Ishikawa (cell line): ENCODE data around the gene SKOR1.

Experiments used
- CEBPB ChIP-seq: IDR thresholded peaks from 2 replicates; pipeline ENCODE4 v1.6.1; 2012
- CREB1 ChIP-seq: IDR thresholded peaks from 2 replicates; pipeline ENCODE4 v1.6.1; 2012; ENCODE audit warnings: low read depth
- EGR1 ChIP-seq: IDR thresholded peaks from 2 replicates; pipeline ENCODE4 v1.6.1; 2012
- EP300 ChIP-seq: IDR thresholded peaks from 2 replicates; pipeline ENCODE4 v1.6.1; 2012; ENCODE audit warnings: borderline replicate concordance
- FOXM1 ChIP-seq: IDR thresholded peaks from 2 replicates; pipeline ENCODE4 v1.6.1; 2012; ENCODE audit warnings: low read depth, borderline replicate concordance
- MAX ChIP-seq: IDR thresholded peaks from 2 replicates; pipeline ENCODE4 v1.6.1; 2012
- NFIC ChIP-seq: IDR thresholded peaks from 2 replicates; pipeline ENCODE4 v1.6.1; 2012
- RAD21 ChIP-seq: IDR thresholded peaks from 2 replicates; pipeline ENCODE4 v1.6.1; 2012; ENCODE audit warnings: low read depth
- REST ChIP-seq: IDR thresholded peaks from 2 replicates; pipeline ENCODE4 v1.6.1; 2012; ENCODE audit warnings: low read depth, mild to moderate bottlenecking
- TAF1 ChIP-seq: IDR thresholded peaks from 2 replicates; pipeline ENCODE4 v1.6.1; 2012; ENCODE audit warnings: low read depth, mild to moderate bottlenecking
- TCF12 ChIP-seq: IDR thresholded peaks from 2 replicates; pipeline ENCODE4 v1.6.1; 2012; ENCODE audit warnings: low read depth
- TEAD4 ChIP-seq: IDR thresholded peaks from 2 replicates; pipeline ENCODE4 v1.6.1; 2012
- USF1 ChIP-seq: IDR thresholded peaks from 2 replicates; pipeline ENCODE4 v1.6.1; 2012
- YY1 ChIP-seq: IDR thresholded peaks from 2 replicates; pipeline ENCODE4 v1.6.1; 2012; ENCODE audit warnings: low read depth
- ZBTB7A ChIP-seq: IDR thresholded peaks from 2 replicates; pipeline ENCODE4 v1.6.1; 2012; ENCODE audit warnings: low read depth

Gene SKOR1

GRCh38 chr15:67807141-67807540, 18.2 kb upstream of the SKOR1 start:
- TF ChIP-seq TCF12 (no peak), NFIC (no peak), TAF1 (no peak), EP300 (no peak), FOXM1 (no peak), REST (no peak), CEBPB (no peak), ZBTB7A (no peak), TEAD4 (no peak), USF1 (no peak), YY1 (no peak), RAD21 (no peak), MAX (no peak), CREB1 (no peak), EGR1 (no peak)

- TF ChIP-seq EGR1, result no peak
- TF ChIP-seq CREB1, result no peak
- no peak for TF ChIP-seq ZBTB7A
- TF ChIP-seq TAF1, result no peak
- TF ChIP-seq EP300, result no peak
- no peak for TF ChIP-seq MAX
- TF ChIP-seq TCF12, result no peak
- no peak for TF ChIP-seq RAD21
- no peak for TF ChIP-seq USF1
These were observed 17.5 kb upstream of the SKOR1 start for GRCh38 chr15:67807836-67808235.

GRCh38 chr15:67808821-67809220, 16.5 kb upstream of the SKOR1 start:
- no peak for TF ChIP-seq MAX
- no peak for TF ChIP-seq TEAD4
- TF ChIP-seq ZBTB7A, result no peak
- TF ChIP-seq NFIC, result no peak
- TF ChIP-seq YY1, result no peak
- TF ChIP-seq CREB1, result no peak
- TF ChIP-seq EGR1, result no peak
- TF ChIP-seq CEBPB, result no peak
- no peak for TF ChIP-seq EP300
- no peak for TF ChIP-seq REST
- TF ChIP-seq FOXM1, result no peak
- no peak for TF ChIP-seq TAF1
- TF ChIP-seq USF1, result no peak
- TF ChIP-seq RAD21, result no peak
- no peak for TF ChIP-seq TCF12

GRCh38 chr15:67809441-67809840, 15.9 kb upstream of the SKOR1 start:
- TF ChIP-seq TAF1 (no peak), FOXM1 (no peak), TCF12 (no peak), ZBTB7A (no peak), EGR1 (no peak), REST (no peak), RAD21 (no peak)
